ENCODE data around the gene PPFIA3.

DNA sequence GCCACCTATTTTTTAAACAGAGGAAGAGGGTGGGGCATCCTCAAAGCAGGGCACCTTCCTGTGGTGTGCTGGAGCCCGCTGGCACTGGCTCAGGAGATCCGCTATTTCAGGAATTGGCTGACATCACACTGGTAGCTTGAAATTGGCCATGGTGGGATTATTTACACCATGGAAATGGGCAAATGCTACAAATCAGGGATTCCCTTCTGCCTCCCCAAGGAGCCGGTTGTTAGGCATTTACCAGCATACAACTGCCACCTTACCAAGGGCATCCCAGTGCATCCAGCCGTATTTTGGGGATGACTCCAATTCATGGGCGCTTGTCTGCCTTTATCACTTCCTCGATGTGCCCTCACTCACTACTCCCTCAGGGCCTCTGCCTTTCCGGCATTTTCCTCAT lies 21.6 kb downstream of the PPFIA3 start:
- TF ChIP-seq CEBPB (IDR thresholded peaks at IDR 0.05) (no peak), POLR2A (IDR thresholded peaks at IDR 0.05; ENCODE audit: low read length) (no peak), NR3C1 (IDR thresholded peaks at IDR 0.05) (no peak), KDM1A (IDR thresholded peaks at IDR 0.05; ENCODE audit: low read depth) (no peak)
